OCI-LY3 (cell line): Measurements from ENCODE around the gene SV2B.

Experiments
- CTCF ChIP-seq: fragments of 200-600, 300-600 bp; sonication (generic); IDR thresholded peaks from 2 replicates; pipeline ENCODE4 v1.5.1; 2014; ENCODE audit warnings: antibody characterized with exemption, low read length, low read depth
- EZH2phosphoT487 ChIP-seq: fragments of 200-600 bp; shearing (Covaris generic); IDR thresholded peaks from 2 replicates; pipeline ENCODE4 v1.6.1; 2018; ENCODE audit warnings: antibody characterized with exemption, mixed run types, low read depth

DNA sequence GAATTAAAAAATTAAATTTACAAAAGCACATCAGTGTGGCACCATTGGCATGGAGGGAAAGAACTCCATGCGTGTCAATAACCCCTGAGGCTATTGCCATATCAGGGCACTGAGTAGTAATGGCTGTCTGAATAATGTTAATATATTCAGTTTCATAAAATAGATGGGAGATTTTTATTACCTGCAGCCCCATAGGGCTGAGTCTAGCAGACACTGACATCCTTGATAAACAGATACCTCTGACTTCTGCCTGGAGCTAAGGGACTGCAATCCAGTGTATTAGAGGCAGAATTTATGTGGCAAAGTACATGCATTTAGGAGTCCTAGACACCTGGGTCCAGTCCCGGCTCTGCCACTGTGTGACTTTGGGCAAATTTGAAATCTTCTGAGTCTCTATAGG, 38.8 kb upstream of the SV2B start:
- TF ChIP-seq CTCF, result no peak
- TF ChIP-seq EZH2phosphoT487, result no peak
